ENCODE measurements around the gene CHST15. TPM values are rescaled to one million over a fixed set of nuclear protein-coding genes. Genes with fewer than 3 reads are reported as not detected.
"Not testable (repeated sequence)": the region's sequence is repeated elsewhere in the genome, so short reads cannot be mapped to it uniquely, and the experiment has no call there.

The CHST15 gene
- total RNA-seq, 2 experiments from 2014 or later = 0.05 to 0.12 TPM

- H3K4me1 Mint-ChIP-seq (ENCODE audit: low read depth) = peaks cover 5% of the 10 kb centered on the region
- H3K27ac Mint-ChIP-seq = no peak overlapping the region
- no peaks in the 10 kb centered on the region for H3K36me3 Mint-ChIP-seq
- CTCF ChIA-PET = no interaction called here
- peaks cover 7% of the 10 kb centered on the region for H3K9me3 Mint-ChIP-seq
- peaks cover under 1% of the 10 kb centered on the region for H3K27me3 Mint-ChIP-seq
- POLR2A ChIA-PET = no interaction called here
- no peak overlapping the region for H3K4me3 Mint-ChIP-seq
- intact Hi-C loops (cut with micrococcal nuclease) = no loop called here
- no peak for DNase-seq
Observed at GRCh38 chr10:124105045-124105444, 11.6 kb upstream of the CHST15 start.

GRCh38 chr10:124104011-124104627 lies 10.7 kb upstream of the CHST15 start:
- intact Hi-C loops (cut with micrococcal nuclease) = no loop called here
- ChIA-PET CTCF (no interaction called here), POLR2A (no interaction called here)
- peaks cover 2% of the 10 kb centered on the region for H3K27me3 Mint-ChIP-seq
- no peak for DNase-seq
- H3K9me3 Mint-ChIP-seq = peaks cover 7% of the 10 kb centered on the region
- H3K27ac Mint-ChIP-seq = no peak overlapping the region
- no peaks in the 10 kb centered on the region for H3K36me3 Mint-ChIP-seq
- peaks cover 5% of the 10 kb centered on the region for H3K4me1 Mint-ChIP-seq (ENCODE audit: low read depth)
- H3K4me3 Mint-ChIP-seq = no peak overlapping the region

- Mint-ChIP-seq H3K4me3 (no peak overlapping the region), H3K27me3 (peaks cover 8% of the 10 kb centered on the region), H3K27ac (no peak overlapping the region), H3K36me3 (no peaks in the 10 kb centered on the region), H3K4me1 (ENCODE audit: low read depth) (peaks cover under 1% of the 10 kb centered on the region), H3K9me3 (peaks cover 9% of the 10 kb centered on the region)
- ChIA-PET POLR2A (no interaction called here), CTCF (no interaction called here)
- DNase-seq = no peak
- intact Hi-C loops (cut with micrococcal nuclease) = no loop called here
Observed at GRCh38 chr10:124101351-124101750, 8.0 kb upstream of the CHST15 start.

- CTCF ChIA-PET; H3K27ac Mint-ChIP-seq; H3K4me3 Mint-ChIP-seq; POLR2A ChIA-PET; H3K36me3 Mint-ChIP-seq; H3K4me1 Mint-ChIP-seq (ENCODE audit: low read depth); intact Hi-C loops (cut with micrococcal nuclease); DNase-seq: not testable (repeated sequence)
- peaks cover 11% of the 10 kb centered on the region for H3K9me3 Mint-ChIP-seq
- peaks cover 12% of the 10 kb centered on the region for H3K27me3 Mint-ChIP-seq
Observed at GRCh38 chr10:124100651-124101050, 7.3 kb upstream of the CHST15 start.

GRCh38 chr10:124100124-124100523 lies 6.7 kb upstream of the CHST15 start:
- intact Hi-C loops (cut with micrococcal nuclease) = no loop called here
- peaks cover 11% of the 10 kb centered on the region for H3K9me3 Mint-ChIP-seq
- CTCF ChIA-PET = no interaction called here

GRCh38 chr10:124099604-124100003 lies 6.2 kb upstream of the CHST15 start:
- CTCF ChIA-PET = no interaction called here

More at GRCh38 chr10:124100124-124100523, 6.7 kb upstream of the CHST15 start:
- no peaks in the 10 kb centered on the region for H3K4me1 Mint-ChIP-seq (ENCODE audit: low read depth)
- H3K36me3 Mint-ChIP-seq = no peaks in the 10 kb centered on the region
- peaks cover 17% of the 10 kb centered on the region for H3K27me3 Mint-ChIP-seq
- no peak for DNase-seq
- no peak overlapping the region for H3K27ac Mint-ChIP-seq
- POLR2A ChIA-PET = no interaction called here
- H3K4me3 Mint-ChIP-seq = no peak overlapping the region

GRCh38 chr10:124098575-124098974 lies 5.2 kb upstream of the CHST15 start:
- intact Hi-C loops (cut with micrococcal nuclease) = loop anchor here (10.0 kb wide), 1 partner anchor 954 kb away; the partner anchor contains the start of gene HMX2

More at GRCh38 chr10:124099604-124100003, 6.2 kb upstream of the CHST15 start:
- POLR2A ChIA-PET = no interaction called here
- Mint-ChIP-seq H3K4me3 (no peak overlapping the region), H3K27ac (no peak overlapping the region), H3K27me3 (peaks cover 20% of the 10 kb centered on the region), H3K4me1 (ENCODE audit: low read depth) (no peaks in the 10 kb centered on the region), H3K36me3 (no peaks in the 10 kb centered on the region), H3K9me3 (peaks cover 10% of the 10 kb centered on the region)
- intact Hi-C loops (cut with micrococcal nuclease) = loop anchor here (10.0 kb wide), 1 partner anchor 955 kb away; the partner anchor contains the start of gene HMX2
- DNase-seq = no peak

GRCh38 chr10:124097883-124098282 lies 4.5 kb upstream of the CHST15 start:
- intact Hi-C loops (cut with micrococcal nuclease) = loop anchor here (10.0 kb wide), 1 partner anchor 953 kb away; the partner anchor contains the start of gene HMX2
- Mint-ChIP-seq H3K4me3 (no peak overlapping the region), H3K4me1 (ENCODE audit: low read depth) (no peaks in the 10 kb centered on the region), H3K36me3 (no peaks in the 10 kb centered on the region), H3K27ac (no peak overlapping the region), H3K9me3 (peaks cover 6% of the 10 kb centered on the region), H3K27me3 (peaks cover 27% of the 10 kb centered on the region)
- DNase-seq = no peak
- POLR2A ChIA-PET = no interaction called here
- CTCF ChIA-PET = interaction anchor here (1.3 kb wide), 1 partner anchor 291 kb away, joined by 3 read pairs; no protein-coding TSS in a partner anchor

More at GRCh38 chr10:124098575-124098974, 5.2 kb upstream of the CHST15 start:
- Mint-ChIP-seq H3K9me3 (peaks cover 6% of the 10 kb centered on the region), H3K4me3 (no peak overlapping the region), H3K4me1 (ENCODE audit: low read depth) (no peaks in the 10 kb centered on the region), H3K36me3 (no peaks in the 10 kb centered on the region), H3K27ac (no peak overlapping the region), H3K27me3 (peaks cover 25% of the 10 kb centered on the region)
- CTCF ChIA-PET = interaction anchor here (1.3 kb wide), 1 partner anchor 290 kb away, joined by 3 read pairs; no protein-coding TSS in a partner anchor
- POLR2A ChIA-PET = no interaction called here
- no peak for DNase-seq

- POLR2A ChIA-PET = no interaction called here
Observed at GRCh38 chr10:124096494-124096893, 3.1 kb upstream of the CHST15 start.

GRCh38 chr10:124095801-124096200 lies 2.4 kb upstream of the CHST15 start:
- H3K4me1 Mint-ChIP-seq (ENCODE audit: low read depth); CTCF ChIA-PET: not testable (repeated sequence)

More at GRCh38 chr10:124096494-124096893, 3.1 kb upstream of the CHST15 start:
- Mint-ChIP-seq H3K27ac (no peak overlapping the region), H3K27me3 (peaks cover 29% of the 10 kb centered on the region), H3K4me3 (no peak overlapping the region), H3K9me3 (peaks cover 6% of the 10 kb centered on the region), H3K4me1 (ENCODE audit: low read depth) (no peaks in the 10 kb centered on the region), H3K36me3 (no peaks in the 10 kb centered on the region)
- no peak for DNase-seq
- CTCF ChIA-PET = no interaction called here
- intact Hi-C loops (cut with micrococcal nuclease) = loop anchor here (10.0 kb wide), 1 partner anchor 952 kb away; the partner anchor contains the start of gene HMX2

GRCh38 chr10:124095096-124095495 lies 1.7 kb upstream of the CHST15 start:
- Mint-ChIP-seq H3K4me3 (no peak overlapping the region), H3K36me3 (no peaks in the 10 kb centered on the region), H3K27ac (no peak overlapping the region), H3K9me3 (peaks cover 4% of the 10 kb centered on the region), H3K27me3 (peaks cover 43% of the 10 kb centered on the region), H3K4me1 (ENCODE audit: low read depth) (no peaks in the 10 kb centered on the region)
- no peak for DNase-seq
- intact Hi-C loops (cut with micrococcal nuclease) = loop anchor here (10.0 kb wide), 1 partner anchor 950 kb away; the partner anchor contains the start of gene HMX2
- CTCF ChIA-PET = no interaction called here
- POLR2A ChIA-PET = no interaction called here

More at GRCh38 chr10:124095801-124096200, 2.4 kb upstream of the CHST15 start:
- intact Hi-C loops (cut with micrococcal nuclease) = loop anchor here (10.0 kb wide), 1 partner anchor 951 kb away; the partner anchor contains the start of gene HMX2
- H3K4me3 Mint-ChIP-seq, DNase-seq, POLR2A ChIA-PET, H3K27ac Mint-ChIP-seq, H3K9me3 Mint-ChIP-seq, H3K36me3 Mint-ChIP-seq: not testable (repeated sequence)
- peaks cover 36% of the 10 kb centered on the region for H3K27me3 Mint-ChIP-seq

GRCh38 chr10:124094419-124094785 lies 1.0 kb upstream of the CHST15 start:
- Mint-ChIP-seq H3K36me3 (no peaks in the 10 kb centered on the region), H3K4me1 (ENCODE audit: low read depth) (no peaks in the 10 kb centered on the region), H3K27me3 (peaks cover 50% of the 10 kb centered on the region), H3K9me3 (peaks cover 4% of the 10 kb centered on the region), H3K4me3 (no peak overlapping the region), H3K27ac (no peak overlapping the region)
- ChIA-PET CTCF (no interaction called here), POLR2A (no interaction called here)
- intact Hi-C loops (cut with micrococcal nuclease) = loop anchor here (10.0 kb wide), 1 partner anchor 950 kb away; the partner anchor contains the start of gene HMX2
- DNase-seq = no peak
